Measurements from ENCODE around the gene ARHGAP27. TPM values are rescaled to one million over a fixed set of nuclear protein-coding genes. Genes with fewer than 3 reads are reported as not detected.
"Not testable (repeated sequence)": the region's sequence is repeated elsewhere in the genome, so short reads cannot be mapped to it uniquely, and the experiment has no call there.

The ARHGAP27 gene
- polyA plus RNA-seq, 3 donors, result 47.2 to 315 (median 55.0) TPM

DNA sequence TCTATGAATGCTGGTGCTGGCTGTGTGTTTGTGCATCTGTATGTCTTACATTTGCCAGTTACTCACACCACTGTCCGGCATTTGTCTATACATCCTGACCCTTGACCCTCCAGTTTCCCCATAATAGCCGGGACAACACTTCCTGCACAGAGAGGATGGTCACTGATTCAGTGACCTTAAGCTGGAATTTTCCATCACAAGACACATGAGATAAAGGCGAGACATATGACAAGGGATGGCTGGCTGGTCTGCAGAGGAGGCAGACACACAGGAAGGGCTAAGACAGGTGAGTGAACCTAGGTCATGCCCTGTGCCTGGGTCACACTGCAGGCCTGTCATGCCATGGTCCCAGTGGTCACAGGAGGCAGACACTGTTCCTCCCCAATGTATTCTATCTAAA, 39.6 kb upstream of the ARHGAP27 start:
- H3K9me3 Mint-ChIP-seq; H3K9ac ChIP-seq (ENCODE audit: insufficient read depth, low read length, poor library complexity, severe bottlenecking); H3K4me3 Mint-ChIP-seq; H3K27ac ChIP-seq (ENCODE audit: low read depth in 1 of 2, low read length in 2 of 2); H3K4me3 ChIP-seq (replicated peaks in 1 of 3; ENCODE audit: low read depth in 2 of 3, low read length in 3 of 3); H3K9me3 ChIP-seq (replicated peaks in 1 of 2; ENCODE audit: control insufficient read depth in 1 of 2, insufficient read depth in 1 of 2, low read length in 2 of 2); H3K27me3 ChIP-seq (ENCODE audit: control insufficient read depth in 2 of 2, insufficient read depth in 2 of 2, low read length in 2 of 2); H3K4me2 ChIP-seq (replicated peaks; ENCODE audit: extremely low read depth, low read length, poor library complexity, severe bottlenecking); H3K27me3 Mint-ChIP-seq (ENCODE audit: low read depth in 3 of 3); H2AFZ ChIP-seq (ENCODE audit: insufficient read depth, low read depth, low read length, poor library complexity, severe bottlenecking); intact Hi-C loops (cut with micrococcal nuclease); H3K27ac Mint-ChIP-seq; H3K4me1 Mint-ChIP-seq; H3K79me2 ChIP-seq (ENCODE audit: insufficient read depth, low read length); DNase-seq; H3K4me1 ChIP-seq (ENCODE audit: control insufficient read depth in 1 of 2, insufficient read depth in 2 of 2, low read length in 2 of 2): not testable (repeated sequence)
- Histone ChIP-seq H3K36me3 (replicated peaks in 1 of 2; ENCODE audit: control insufficient read depth in 1 of 2, insufficient read depth in 2 of 2, low read length in 2 of 2) (peaks cover 45 to 63% of the 10 kb centered on the region in 2 donors), H4K20me1 (ENCODE audit: insufficient read depth, low read length) (peaks cover 41% of the 10 kb centered on the region)
- WGBS (ENCODE audit: insufficient coverage), result no CpG with 5 or more reads among the region's 3 CpGs
- H3K36me3 Mint-ChIP-seq, result peaks cover 51 to 73% of the 10 kb centered on the region in 2 donors

DNA sequence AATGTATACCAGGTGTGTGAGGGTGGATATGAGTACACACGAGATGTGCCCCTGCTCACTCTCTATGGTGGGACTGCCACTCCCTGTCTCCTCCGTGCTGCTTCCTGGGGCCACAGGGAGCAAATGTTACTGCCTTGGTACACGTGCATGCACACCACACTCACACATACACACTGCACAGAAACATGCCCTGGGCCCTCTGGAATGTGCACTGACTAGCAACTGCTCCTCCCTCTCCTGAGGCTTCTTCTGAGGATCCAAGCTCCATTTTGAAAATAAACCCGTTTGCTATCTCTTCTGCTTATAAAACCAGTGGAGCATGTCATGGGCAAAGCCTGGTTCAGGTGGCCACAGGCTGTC, 36.5 kb upstream of the ARHGAP27 start:
- H3K27ac ChIP-seq (ENCODE audit: low read depth in 1 of 2, low read length in 2 of 2); H3K27me3 ChIP-seq (ENCODE audit: control insufficient read depth in 2 of 2, insufficient read depth in 2 of 2, low read length in 2 of 2); DNase-seq; H3K79me2 ChIP-seq (ENCODE audit: insufficient read depth, low read length); H3K27ac Mint-ChIP-seq; H3K4me2 ChIP-seq (replicated peaks; ENCODE audit: extremely low read depth, low read length, poor library complexity, severe bottlenecking); H3K9ac ChIP-seq (ENCODE audit: insufficient read depth, low read length, poor library complexity, severe bottlenecking); intact Hi-C loops (cut with micrococcal nuclease); H3K4me3 Mint-ChIP-seq; H3K4me1 Mint-ChIP-seq; H3K27me3 Mint-ChIP-seq (ENCODE audit: low read depth in 3 of 3); H3K9me3 ChIP-seq (replicated peaks in 1 of 2; ENCODE audit: control insufficient read depth in 1 of 2, insufficient read depth in 1 of 2, low read length in 2 of 2); H3K4me3 ChIP-seq (replicated peaks in 1 of 3; ENCODE audit: low read depth in 2 of 3, low read length in 3 of 3); H2AFZ ChIP-seq (ENCODE audit: insufficient read depth, low read depth, low read length, poor library complexity, severe bottlenecking); H3K9me3 Mint-ChIP-seq; H3K4me1 ChIP-seq (ENCODE audit: control insufficient read depth in 1 of 2, insufficient read depth in 2 of 2, low read length in 2 of 2): not testable (repeated sequence)
- Histone ChIP-seq H3K36me3 (replicated peaks in 1 of 2; ENCODE audit: control insufficient read depth in 1 of 2, insufficient read depth in 2 of 2, low read length in 2 of 2) (peaks cover 31 to 55% of the 10 kb centered on the region in 2 donors), H4K20me1 (ENCODE audit: insufficient read depth, low read length) (peaks cover 40% of the 10 kb centered on the region)
- peaks cover 39 to 65% of the 10 kb centered on the region in 2 donors for H3K36me3 Mint-ChIP-seq
- WGBS (ENCODE audit: insufficient coverage), result 100% methylated on average over 2 of the region's 4 CpGs

DNA sequence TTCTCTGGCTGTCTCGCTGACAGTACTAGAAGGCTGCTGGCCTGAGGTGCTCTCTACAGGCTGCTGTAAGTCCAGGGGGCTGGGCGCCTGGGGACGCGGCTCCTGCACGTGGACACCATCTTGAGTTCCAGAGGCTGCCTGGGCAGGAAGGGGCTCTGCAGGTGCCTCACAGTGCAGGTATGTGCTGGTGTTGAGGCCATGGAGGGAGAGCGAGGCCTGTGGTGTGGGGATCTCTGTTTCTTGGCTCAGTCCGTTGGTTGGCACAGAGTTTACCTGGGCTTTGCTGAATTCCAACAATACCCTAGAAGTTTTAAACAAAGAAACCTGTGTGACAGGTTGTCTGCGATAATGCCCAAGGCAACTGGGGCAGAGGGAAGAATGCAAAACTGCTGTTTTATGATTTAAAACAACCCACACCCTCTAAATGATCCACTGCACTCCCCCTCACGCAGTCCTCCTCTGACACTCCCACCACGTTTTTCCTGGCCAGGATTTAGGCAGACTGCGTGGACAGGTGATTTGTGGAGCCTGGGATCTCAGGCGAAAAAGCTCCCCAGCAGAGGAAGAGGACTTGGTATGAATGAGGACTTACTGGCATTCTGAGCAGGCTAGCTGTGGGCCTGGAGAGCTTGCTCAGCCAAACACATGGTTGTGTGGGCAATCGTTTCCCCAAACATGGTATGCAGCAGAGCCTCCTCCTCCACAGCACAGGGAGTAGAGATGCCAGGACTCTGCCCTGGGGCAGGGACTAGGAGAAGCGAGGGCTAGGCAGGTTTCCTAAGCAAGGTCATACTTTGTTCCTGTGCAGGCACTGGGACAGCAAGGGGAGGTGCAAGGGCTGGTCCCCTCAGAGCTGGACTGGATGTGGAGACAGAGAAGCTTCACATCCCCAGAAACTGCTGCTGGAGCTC, 35.9 kb upstream of the ARHGAP27 start:
- H3K4me1 ChIP-seq (ENCODE audit: control insufficient read depth in 1 of 2, insufficient read depth in 2 of 2, low read length in 2 of 2); H3K79me2 ChIP-seq (ENCODE audit: insufficient read depth, low read length); H3K27me3 Mint-ChIP-seq (ENCODE audit: low read depth in 3 of 3); H3K9ac ChIP-seq (ENCODE audit: insufficient read depth, low read length, poor library complexity, severe bottlenecking); H3K27me3 ChIP-seq (ENCODE audit: control insufficient read depth in 2 of 2, insufficient read depth in 2 of 2, low read length in 2 of 2); H3K9me3 ChIP-seq (replicated peaks in 1 of 2; ENCODE audit: control insufficient read depth in 1 of 2, insufficient read depth in 1 of 2, low read length in 2 of 2); H3K4me2 ChIP-seq (replicated peaks; ENCODE audit: extremely low read depth, low read length, poor library complexity, severe bottlenecking); H3K4me3 ChIP-seq (replicated peaks in 1 of 3; ENCODE audit: low read depth in 2 of 3, low read length in 3 of 3); DNase-seq; H3K4me1 Mint-ChIP-seq; intact Hi-C loops (cut with micrococcal nuclease); H2AFZ ChIP-seq (ENCODE audit: insufficient read depth, low read depth, low read length, poor library complexity, severe bottlenecking); H3K27ac ChIP-seq (ENCODE audit: low read depth in 1 of 2, low read length in 2 of 2); H3K9me3 Mint-ChIP-seq; H3K4me3 Mint-ChIP-seq: not testable (repeated sequence)
- Mint-ChIP-seq H3K36me3 (peaks cover 39 to 68% of the 10 kb centered on the region in 2 donors), H3K27ac (peak overlapping the region in 1 of 7 donors; percentile 63)
- peaks cover 31 to 61% of the 10 kb centered on the region in 2 donors for H3K36me3 ChIP-seq (replicated peaks in 1 of 2; ENCODE audit: control insufficient read depth in 1 of 2, insufficient read depth in 2 of 2, low read length in 2 of 2)
- no CpG with 5 or more reads among the region's 14 CpGs for WGBS (ENCODE audit: insufficient coverage)
- H4K20me1 ChIP-seq (ENCODE audit: insufficient read depth, low read length), result peaks cover 46% of the 10 kb centered on the region

DNA sequence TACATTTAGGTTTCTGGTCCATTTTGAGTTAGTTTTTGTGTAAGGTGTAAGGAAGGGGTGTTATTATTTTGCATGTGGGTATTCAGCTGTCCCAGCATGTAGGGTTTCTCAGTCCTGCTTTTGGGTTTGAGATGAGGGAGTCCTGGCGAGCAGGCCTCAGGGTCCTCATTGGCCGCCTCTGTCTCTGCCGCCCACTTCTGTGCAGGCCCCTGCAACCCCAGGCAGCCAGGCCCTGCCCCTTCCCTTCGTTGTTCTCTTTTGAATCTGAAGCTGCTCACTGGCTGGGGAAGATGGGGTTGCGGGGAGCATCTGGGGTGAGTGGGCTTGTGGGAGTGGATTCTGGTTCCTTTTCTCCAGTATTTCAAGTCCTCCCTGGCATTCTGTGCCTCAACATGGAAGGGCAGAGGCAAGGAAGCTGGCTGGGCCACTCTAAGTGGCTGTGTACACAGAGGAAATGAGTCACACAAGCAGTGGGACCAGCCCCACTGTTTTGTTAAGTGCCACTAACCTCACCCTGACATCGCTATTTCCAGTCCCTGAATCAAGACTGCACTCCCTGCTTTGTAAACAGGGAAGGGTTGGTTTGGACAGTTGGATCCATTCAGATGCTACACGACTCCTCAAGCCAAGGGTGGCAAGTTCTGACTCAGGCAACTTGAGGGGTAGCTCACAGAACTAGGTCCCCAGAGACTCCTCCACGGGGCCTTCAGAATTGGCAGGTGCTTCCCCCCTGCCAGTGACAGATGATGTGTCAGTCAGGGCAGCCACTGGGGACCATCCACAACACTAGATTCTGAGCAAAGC, 29.1 kb upstream of the ARHGAP27 start:
- peaks cover 34 to 56% of the 10 kb centered on the region in 2 donors for H3K36me3 Mint-ChIP-seq
- no CpG with 5 or more reads among the region's 8 CpGs for WGBS (ENCODE audit: insufficient coverage)

More for the DNA sequence above, 29.1 kb upstream of the ARHGAP27 start:
- H3K9ac ChIP-seq (ENCODE audit: insufficient read depth, low read length, poor library complexity, severe bottlenecking); H3K9me3 Mint-ChIP-seq; H3K9me3 ChIP-seq (replicated peaks in 1 of 2; ENCODE audit: control insufficient read depth in 1 of 2, insufficient read depth in 1 of 2, low read length in 2 of 2); H3K79me2 ChIP-seq (ENCODE audit: insufficient read depth, low read length); H3K4me2 ChIP-seq (replicated peaks; ENCODE audit: extremely low read depth, low read length, poor library complexity, severe bottlenecking); H2AFZ ChIP-seq (ENCODE audit: insufficient read depth, low read depth, low read length, poor library complexity, severe bottlenecking); H3K27me3 ChIP-seq (ENCODE audit: control insufficient read depth in 2 of 2, insufficient read depth in 2 of 2, low read length in 2 of 2); H3K4me3 ChIP-seq (replicated peaks in 1 of 3; ENCODE audit: low read depth in 2 of 3, low read length in 3 of 3); intact Hi-C loops (cut with micrococcal nuclease); H3K4me3 Mint-ChIP-seq; H3K27me3 Mint-ChIP-seq (ENCODE audit: low read depth in 3 of 3): not testable (repeated sequence)
- Histone ChIP-seq H4K20me1 (ENCODE audit: insufficient read depth, low read length) (peaks cover 19% of the 10 kb centered on the region), H3K36me3 (replicated peaks in 1 of 2; ENCODE audit: control insufficient read depth in 1 of 2, insufficient read depth in 2 of 2, low read length in 2 of 2) (peaks cover 6 to 29% of the 10 kb centered on the region in 2 donors), H3K4me1 (ENCODE audit: control insufficient read depth in 1 of 2, insufficient read depth in 2 of 2, low read length in 2 of 2) (peaks cover 15 to 19% of the 10 kb centered on the region in 2 donors), H3K27ac (ENCODE audit: low read depth in 1 of 2, low read length in 2 of 2) (peak overlapping the region; percentile 28 to 65)
- DNase-seq, result peak; percentile 55 to 81 (median 78)
- H3K27ac Mint-ChIP-seq, result peak overlapping the region; percentile 53 to 81 (median 77)
- peaks cover 24% of the 10 kb centered on the region for H3K4me1 Mint-ChIP-seq
